ENCODE measurements around the gene PRKCA.

PRKCA gene

GRCh38 chr17:66673668-66674276 lies 371.4 kb downstream of the PRKCA start:
- DNase-seq = no peak

GRCh38 chr17:66675273-66675990 lies 373.0 kb downstream of the PRKCA start:
- no peak for DNase-seq

- DNase-seq = no peak
Observed at GRCh38 chr17:66675991-66676371, 373.6 kb downstream of the PRKCA start.

- DNase-seq = no peak
Observed at GRCh38 chr17:66676421-66676820, 374.0 kb downstream of the PRKCA start.

- no peak for DNase-seq
Observed at GRCh38 chr17:66677201-66677981, 375.0 kb downstream of the PRKCA start.

- no peak for DNase-seq
Observed at GRCh38 chr17:66678061-66678460, 375.6 kb downstream of the PRKCA start.

- DNase-seq = no peak
Observed at GRCh38 chr17:66678827-66679226, 376.4 kb downstream of the PRKCA start.

- DNase-seq = no peak
Observed at GRCh38 chr17:66679631-66680517, 377.5 kb downstream of the PRKCA start.

- DNase-seq = no peak
Observed at GRCh38 chr17:66682283-66682682, 379.9 kb downstream of the PRKCA start.

- DNase-seq = no peak
Observed at GRCh38 chr17:66684261-66684660, 381.8 kb downstream of the PRKCA start.

GRCh38 chr17:66684731-66685130 lies 382.3 kb downstream of the PRKCA start:
- DNase-seq = no peak

- no peak for DNase-seq
Observed at GRCh38 chr17:66686601-66687000, 384.2 kb downstream of the PRKCA start.

- no peak for DNase-seq
Observed at GRCh38 chr17:66687570-66688284, 385.3 kb downstream of the PRKCA start.

GRCh38 chr17:66689221-66689620 lies 386.8 kb downstream of the PRKCA start:
- no peak for DNase-seq

GRCh38 chr17:66690166-66690565 lies 387.8 kb downstream of the PRKCA start:
- no peak for DNase-seq

GRCh38 chr17:66691644-66692420 lies 389.4 kb downstream of the PRKCA start:
- no peak for DNase-seq

- DNase-seq = no peak
Observed at GRCh38 chr17:66692421-66692690, 389.9 kb downstream of the PRKCA start.

- DNase-seq = no peak
Observed at GRCh38 chr17:66695098-66695497, 392.7 kb downstream of the PRKCA start.

GRCh38 chr17:66698270-66698669 lies 395.9 kb downstream of the PRKCA start:
- DNase-seq = no peak

- no peak for DNase-seq
Observed at GRCh38 chr17:66701462-66701861, 399.0 kb downstream of the PRKCA start.

- DNase-seq = no peak
Observed at GRCh38 chr17:66702106-66702936, 399.9 kb downstream of the PRKCA start.
